NCI-H345 (cell line): ENCODE data around the gene TUBGCP2.

Source experiments
- DNase-seq: peaks from one replicate; lab custom pipeline; 2025; lab: John Stamatoyannopoulos, UW

TUBGCP2 gene

GRCh38 chr10:133308421-133309099 is at the start of gene TUBGCP2, which contains the start of gene ZNF511:
TSS of gene TUBGCP2 (minus strand) at chr10:133308872. CDS start at chr10:133302941, 5,931 bp downstream.
TSS of gene ZNF511 (plus strand) at chr10:133308914. CDS start at chr10:133308944, 30 bp downstream.
- DNase-seq: peak; percentile 77

DNA sequence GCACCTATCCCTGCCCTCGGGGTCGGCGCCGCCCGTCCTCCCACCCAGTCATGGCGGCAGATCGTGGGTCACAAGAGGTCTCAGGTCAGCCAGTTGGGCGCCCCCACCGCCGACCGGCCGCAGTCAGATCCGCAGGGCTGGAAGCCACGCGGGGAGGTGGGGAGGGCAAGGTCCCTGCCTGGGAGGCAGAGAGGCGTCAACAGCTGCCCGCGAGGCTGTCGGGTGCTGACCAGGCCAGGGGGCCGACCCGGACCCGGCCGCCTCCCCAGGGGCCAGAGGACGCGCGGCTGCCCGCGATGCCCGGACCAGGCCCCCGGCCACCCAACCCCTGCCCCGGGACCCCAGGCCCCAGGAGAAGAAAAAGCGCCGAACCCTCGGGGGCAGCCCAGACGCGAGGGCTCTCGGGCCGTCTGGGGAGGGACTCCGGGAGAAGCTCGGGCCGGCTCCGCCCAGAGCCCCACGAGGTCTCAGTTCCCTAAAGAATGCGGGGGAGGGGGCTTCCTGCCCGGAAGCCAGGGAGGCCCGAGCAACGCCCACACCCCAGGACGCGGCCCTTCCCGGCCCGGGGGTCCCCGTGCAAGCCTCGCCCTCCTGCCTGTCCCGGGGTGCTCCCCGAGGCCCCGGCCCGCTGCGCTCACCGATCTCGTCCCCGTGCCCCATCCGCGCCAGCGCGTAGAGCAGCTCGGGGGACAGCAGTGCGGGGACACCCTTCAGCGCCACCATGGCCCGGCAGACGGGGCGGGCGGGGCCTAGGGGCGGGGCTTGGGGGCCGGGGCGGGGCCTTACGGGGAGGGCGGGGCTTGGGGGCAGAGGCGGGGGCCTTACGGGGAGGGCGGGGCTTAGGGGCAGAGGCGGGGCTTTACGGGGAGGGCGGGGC is 48.9 kb upstream of the TUBGCP2 start, which contains the start of gene FUOM:
FUOM (minus strand) TSS at position 735 of the 877 bp plus-strand sequence; CDS start at position 723, 12 bp downstream.
- peak; percentile 18 for DNase-seq

GRCh38 chr10:133356549-133357284 is 48.0 kb upstream of the TUBGCP2 start:
- no peak for DNase-seq

GRCh38 chr10:133355991-133356390 is 47.3 kb upstream of the TUBGCP2 start:
- no peak for DNase-seq

DNA sequence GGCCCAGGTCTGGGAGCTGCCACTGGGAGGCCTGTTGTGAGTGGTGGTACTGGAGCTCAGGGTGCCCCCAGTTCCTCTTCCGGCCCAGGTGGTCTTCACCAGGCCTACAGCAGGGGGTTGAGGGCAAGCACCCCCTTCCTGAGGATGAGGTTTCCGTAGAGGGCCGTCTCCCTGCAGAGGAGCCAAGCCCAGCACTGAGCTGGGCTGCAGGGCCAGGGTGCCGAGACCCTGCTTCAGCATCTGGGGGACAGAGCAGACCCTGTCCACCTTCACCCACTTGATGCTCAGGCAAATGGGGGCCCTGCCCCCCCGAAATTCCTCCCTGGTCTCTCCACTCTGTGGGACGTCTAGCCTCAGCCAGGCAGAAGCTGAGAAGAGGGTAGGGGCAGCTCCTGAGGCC is 46.6 kb upstream of the TUBGCP2 start:
- no peak for DNase-seq

DNA sequence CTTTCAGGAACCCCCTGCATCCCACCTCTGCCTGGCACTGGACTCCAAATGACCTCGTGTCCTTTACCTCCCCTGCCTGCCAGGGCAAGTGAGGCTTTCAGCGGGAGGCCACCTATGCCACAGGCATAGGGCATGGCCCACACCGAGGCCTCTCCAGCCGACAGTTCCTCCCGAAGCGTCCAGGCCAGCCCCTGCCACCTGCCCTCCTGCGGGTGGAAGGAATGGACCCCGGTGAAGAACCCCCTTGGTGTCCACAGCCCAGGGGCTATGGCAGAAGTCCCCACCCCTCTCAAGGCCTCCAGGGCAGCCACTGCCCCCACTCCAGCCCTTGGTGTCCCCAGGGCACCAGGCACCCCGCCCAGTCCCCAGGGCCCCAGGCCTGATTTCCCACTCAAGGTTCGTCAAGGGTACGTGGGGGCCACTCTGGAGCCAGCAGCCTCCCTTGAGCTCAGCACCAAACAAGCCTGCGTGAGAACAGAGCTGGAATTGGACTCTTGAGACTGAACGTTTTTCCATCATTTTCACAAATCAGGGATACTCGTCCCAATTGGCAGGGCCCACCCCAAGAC is 46.1 kb upstream of the TUBGCP2 start:
- no peak for DNase-seq

- no peak for DNase-seq
These were observed 45.4 kb upstream of the TUBGCP2 start for GRCh38 chr10:133353988-133354605.

DNA sequence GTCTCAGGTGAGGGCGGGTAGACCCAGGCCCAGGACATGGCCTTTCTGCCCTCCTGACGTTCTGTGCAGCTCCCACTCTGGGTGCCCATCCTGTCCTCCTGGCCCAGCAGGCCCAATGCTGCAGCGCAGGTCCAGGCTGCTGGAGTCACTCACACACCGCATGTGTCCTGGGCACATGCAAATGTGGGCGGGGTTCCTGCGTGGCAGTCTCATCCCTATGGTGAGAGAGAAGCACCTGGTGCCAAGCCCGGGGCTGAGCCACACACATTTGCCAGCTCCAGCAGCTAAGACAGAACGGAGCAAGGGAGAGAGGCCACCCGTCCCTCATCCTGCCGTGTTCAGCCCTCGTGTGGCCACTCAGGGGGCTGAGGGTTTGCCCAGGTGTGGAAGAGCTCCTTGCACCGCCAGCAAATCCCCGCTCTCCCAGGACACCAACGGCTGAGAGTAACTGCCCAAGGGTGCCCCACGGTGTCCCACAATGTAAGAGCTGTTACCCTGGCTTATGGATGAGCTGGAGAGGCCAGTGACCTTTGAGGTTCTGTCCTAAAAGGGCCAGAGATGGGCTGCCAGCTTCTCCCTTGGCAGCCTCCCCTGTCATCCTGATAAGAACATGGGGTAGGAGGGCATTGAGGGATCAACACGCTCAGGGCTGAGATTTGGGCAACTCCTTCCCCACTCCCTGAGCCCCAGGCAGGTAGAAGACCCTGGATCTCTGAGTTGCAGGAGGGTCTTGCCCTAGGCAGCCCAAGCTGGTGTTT is 44.7 kb upstream of the TUBGCP2 start:
- no peak for DNase-seq

DNA sequence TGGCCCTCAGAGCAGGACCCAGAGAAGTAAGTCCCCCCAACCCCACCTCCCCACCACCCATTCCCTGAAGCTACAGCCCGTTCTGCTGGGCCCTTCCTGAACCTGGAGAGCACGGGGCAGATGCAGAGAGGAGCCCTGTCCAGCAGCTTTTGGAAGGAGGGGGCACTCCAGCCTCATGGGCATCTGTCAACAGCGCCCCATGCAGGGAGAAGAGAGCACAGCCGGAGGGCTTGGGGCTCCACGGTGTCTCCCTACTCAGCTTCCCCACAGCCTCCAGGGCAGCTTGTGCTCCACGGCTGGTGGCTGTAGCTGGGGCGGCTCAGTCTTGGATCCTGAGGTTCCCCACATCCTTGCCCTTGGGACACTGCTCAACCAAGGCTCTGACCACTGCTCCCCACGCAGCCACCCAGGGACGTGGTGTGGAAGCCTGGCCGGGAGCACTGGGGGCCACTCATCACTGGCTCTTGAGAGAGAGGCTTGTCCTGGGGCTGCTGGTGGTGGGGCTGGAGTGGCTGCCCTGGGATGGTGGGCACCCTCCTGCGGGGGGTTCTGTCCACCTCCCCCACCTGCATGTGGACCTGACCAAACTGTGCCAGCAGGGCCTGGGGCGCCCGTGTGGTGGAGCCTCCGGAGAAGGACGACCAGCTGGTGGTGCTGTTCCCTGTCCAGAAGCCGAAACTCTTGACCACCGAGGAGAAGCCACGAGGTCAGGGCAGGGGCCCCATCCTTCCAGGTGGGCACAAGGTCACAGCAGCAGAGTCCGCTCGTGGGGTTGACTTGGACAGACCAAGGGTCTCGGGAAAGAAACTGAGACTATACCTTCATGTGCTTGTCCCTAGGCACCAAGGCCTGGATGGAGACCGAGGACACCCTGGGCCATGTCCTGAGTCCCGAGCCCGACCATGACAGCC is 43.0 kb upstream of the TUBGCP2 start:
- no peak for DNase-seq

- DNase-seq: no peak
These were observed 42.3 kb upstream of the TUBGCP2 start for GRCh38 chr10:133350950-133351329.

GRCh38 chr10:133350283-133350949 is 41.7 kb upstream of the TUBGCP2 start:
- no peak for DNase-seq

DNA sequence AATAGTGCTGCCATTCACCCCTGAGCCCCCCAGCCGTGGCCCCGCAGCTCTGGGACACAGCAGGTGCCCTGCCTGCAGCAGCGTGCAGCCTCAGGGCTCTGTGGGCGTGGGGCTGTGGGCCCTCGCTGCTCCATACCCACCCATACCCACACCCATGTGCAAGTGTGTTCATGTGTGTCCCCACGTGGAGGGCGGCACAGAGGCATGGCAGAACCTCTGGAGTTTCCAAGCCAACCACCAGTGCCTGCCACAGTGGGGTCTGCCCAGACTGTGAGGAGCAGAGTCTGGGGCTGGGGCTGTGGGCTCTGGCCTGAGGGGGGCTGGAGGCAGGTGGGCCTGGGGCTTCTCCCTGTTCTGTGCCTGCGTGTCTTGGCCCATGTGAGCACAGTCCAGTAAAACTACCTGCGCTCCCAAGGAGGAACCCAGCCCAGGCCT is 40.9 kb upstream of the TUBGCP2 start:
- no peak for DNase-seq

DNA sequence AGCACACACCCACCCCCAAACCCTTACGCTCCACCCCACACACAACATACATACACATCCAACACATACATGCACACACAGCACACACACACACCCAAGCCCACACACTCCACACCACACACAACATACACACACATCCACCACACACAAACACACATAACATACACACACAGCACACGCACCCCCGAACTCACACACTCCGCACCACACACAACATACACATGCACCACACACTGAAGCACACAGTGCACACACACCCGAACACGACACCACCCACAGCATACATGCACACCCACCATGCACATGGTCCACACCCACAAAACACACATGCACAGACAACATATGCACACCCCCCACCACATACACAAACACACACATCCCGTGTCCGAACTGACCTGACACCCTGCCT is 40.5 kb upstream of the TUBGCP2 start:
- no peak for DNase-seq

- DNase-seq: no peak
These were observed 39.2 kb upstream of the TUBGCP2 start for GRCh38 chr10:133347710-133348517.

DNA sequence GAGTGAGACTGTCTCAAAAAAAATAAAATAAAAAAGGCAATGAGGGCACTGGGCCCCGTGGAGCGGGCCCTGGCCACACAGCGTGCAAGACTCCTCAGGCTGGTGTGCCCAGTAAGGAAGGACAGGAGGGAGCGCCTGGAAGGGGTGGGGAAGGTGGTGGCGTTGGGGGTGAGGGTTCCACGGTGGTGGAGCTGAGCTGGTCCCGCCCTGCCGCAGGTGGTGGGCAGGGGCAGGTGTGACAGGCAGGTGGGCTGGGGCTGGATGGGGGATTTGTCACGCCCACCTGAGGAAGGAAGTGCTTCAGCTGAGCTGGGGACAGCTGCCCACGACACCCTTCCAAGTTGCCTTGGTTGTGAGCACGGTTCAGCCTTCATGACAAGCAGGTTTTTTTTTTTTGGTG is 37.7 kb upstream of the TUBGCP2 start:
- DNase-seq: no peak

DNA sequence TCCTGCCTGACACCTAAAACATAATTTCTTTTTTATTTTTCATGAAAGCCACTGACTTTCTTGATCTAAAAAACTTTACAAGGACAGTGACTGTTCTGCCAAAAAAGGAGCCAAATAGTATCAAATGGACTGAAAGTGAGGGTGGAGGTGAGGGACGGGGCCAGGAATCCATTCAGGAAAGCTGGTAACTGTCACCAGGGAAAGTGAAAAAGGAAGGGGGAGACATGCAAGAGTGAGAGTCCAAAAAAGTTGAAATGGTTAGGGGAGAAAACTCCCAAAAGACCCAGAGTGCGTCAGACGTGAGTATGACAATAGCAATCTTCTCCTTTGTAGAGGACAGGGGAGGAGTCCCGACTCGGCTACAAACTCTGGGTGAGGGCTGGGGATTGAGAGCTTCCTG is 35.6 kb upstream of the TUBGCP2 start:
- DNase-seq: no peak

- no peak for DNase-seq
These were observed 34.9 kb upstream of the TUBGCP2 start for GRCh38 chr10:133343558-133343957.

- DNase-seq: no peak
These were observed 34.3 kb upstream of the TUBGCP2 start for GRCh38 chr10:133342942-133343341.
